ENCODE measurements around the gene SAMD8.
A peak's percentile ranks its signal among the peaks of the same experiment; 100 is the strongest.
"Not testable (repeated sequence)": the region's sequence is repeated elsewhere in the genome, so short reads cannot be mapped to it uniquely, and the experiment has no call there.

The SAMD8 gene

DNA sequence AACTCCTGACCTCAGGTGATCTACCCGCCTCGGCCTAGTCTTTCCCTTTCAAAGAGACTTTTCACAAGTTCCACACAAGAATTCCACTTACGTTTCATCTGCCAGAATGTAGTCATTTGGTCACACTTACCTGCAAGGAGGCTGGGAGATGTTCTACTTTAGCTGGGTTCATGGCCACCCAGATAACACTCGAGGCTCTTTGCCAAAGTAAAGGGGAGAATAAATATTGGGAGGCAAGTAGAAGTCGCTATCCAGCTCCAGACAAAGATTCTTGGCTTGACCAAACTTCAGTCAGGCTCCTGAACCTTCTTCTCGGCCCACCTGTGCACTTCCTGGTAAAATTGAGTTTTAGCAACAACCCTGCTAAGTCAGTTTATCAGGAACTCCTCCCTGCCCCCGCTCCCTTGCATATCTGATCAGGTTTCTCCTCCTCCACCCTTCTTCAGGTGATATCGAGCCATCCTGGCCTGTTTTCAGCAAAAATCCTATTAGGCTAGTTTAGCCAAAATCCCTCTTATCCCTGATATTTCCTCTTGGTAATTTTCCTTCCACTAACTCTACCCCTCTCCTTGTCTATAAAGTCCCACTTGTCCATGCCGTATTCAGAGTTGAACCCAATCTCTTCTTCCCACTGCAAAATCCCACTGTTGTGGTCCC is 25.1 kb upstream of the SAMD8 start:
- DNase-seq (ENCODE audit: low read depth): no peak

DNA sequence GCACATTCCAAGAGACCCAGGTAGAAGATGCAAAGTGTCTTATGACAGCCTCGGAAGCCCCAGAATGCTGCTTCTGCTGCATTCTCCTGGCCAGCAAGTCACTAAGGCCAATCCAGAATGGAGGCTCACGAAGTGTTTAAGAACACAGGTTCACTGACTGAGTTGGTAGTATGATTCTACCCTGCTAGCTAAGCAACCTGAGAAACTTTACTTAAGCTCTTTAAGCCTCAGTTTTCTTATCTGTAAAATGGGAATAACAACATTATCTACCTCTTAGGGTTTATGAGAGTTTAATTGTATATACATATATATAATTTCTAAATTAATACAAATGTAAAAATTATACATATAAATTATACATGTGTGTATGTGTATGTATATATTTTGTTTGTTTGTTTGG is 22.8 kb upstream of the SAMD8 start:
- DNase-seq (ENCODE audit: low read depth): no peak

DNA sequence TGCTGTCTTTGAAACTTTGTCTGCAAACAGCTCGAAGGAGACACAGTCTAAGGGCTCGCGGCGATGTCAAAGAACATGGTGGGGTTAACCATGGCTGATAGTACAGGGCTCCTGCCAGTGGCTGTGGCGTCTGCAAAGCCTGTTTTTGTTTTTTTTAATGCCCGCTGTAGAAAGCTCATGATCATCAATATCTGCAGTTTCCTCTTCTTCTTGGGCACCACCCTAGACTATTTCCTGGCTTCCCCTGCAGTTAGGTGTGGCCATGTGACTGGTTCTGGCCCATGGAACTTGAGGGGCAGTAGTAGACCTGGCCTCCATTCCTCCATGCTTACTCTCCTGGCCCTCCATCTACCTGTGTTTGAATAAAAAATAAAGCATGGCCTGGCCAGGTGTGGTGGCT is 21.8 kb upstream of the SAMD8 start:
- DNase-seq (ENCODE audit: low read depth): no peak

DNA sequence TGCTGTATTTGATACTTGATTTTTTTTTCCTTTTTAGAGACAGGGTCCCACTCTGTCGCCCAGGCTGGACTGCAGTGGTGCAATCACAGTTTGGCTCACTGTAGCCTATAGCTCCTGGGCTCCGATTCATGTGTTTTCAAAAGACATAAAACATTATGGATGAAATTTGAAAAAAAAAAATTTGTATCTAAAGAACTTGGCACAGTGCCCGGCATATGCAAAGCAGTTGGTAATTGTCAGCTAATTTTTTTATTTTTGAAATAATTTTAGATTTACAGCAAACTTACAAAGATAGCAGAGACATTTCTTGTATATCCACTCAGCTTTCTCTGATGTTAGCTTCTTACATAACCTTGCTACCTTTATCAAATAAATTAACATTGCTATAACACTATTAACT is 20.3 kb upstream of the SAMD8 start:
- DNase-seq (ENCODE audit: low read depth): no peak

DNA sequence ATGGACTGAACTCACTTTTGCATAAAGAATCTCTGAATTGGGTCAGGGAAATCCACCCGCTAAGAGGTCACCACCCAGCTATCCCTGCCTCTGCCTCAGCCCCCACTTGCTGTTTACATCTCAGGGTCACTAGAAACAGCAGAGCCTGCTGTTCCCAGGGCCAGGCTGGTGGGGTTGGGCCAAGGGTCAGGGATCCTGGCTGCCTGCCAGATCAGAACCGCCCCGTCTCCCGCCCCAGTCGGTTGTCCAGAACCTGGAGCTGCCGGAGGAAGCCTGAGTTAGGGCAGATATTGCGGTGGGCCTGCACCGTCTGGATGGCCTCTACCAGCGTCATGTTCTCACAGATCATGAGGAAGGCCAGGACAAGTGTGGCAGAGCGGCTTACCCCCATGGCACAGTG is 17.0 kb upstream of the SAMD8 start:
- no peak for DNase-seq (ENCODE audit: low read depth)

DNA sequence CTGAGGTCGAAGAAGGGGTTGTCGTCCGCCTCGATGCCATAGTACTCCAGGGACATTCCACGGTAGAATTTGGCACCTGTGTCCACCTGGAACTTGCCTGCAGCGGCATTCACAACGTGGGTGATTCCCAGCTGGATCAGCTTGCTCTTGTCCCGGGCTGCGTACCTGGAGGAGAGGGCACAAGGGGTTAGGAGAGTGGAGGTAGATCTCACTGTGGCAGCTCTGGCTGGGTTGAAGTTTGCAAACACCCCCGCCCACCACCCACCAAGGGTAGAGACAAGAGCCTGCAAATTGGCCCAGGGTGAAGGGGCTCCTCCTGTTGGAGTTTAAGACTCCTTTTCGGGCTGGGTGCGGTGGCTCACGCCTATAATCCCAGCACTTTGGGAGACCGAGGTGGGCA is 15.8 kb upstream of the SAMD8 start:
- DNase-seq (ENCODE audit: low read depth): no peak

DNA sequence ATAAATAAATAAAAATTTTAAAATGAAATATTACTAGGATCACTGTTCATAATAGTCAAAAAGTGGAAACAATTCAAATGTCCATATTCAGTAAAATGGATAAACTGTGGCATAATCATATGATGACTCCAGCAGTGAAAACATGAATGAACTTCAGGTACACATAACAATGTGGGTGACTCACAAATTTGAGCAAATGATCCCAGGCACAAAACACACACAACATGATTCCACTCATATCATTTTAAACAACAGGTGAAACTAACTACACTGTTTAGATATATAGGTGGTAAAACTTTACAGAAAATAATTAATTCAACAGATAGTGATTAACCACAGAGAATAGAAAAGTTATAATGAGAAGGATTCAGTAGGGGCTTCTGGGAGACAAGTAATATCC is 14.7 kb upstream of the SAMD8 start:
- DNase-seq (ENCODE audit: low read depth): no peak

DNA sequence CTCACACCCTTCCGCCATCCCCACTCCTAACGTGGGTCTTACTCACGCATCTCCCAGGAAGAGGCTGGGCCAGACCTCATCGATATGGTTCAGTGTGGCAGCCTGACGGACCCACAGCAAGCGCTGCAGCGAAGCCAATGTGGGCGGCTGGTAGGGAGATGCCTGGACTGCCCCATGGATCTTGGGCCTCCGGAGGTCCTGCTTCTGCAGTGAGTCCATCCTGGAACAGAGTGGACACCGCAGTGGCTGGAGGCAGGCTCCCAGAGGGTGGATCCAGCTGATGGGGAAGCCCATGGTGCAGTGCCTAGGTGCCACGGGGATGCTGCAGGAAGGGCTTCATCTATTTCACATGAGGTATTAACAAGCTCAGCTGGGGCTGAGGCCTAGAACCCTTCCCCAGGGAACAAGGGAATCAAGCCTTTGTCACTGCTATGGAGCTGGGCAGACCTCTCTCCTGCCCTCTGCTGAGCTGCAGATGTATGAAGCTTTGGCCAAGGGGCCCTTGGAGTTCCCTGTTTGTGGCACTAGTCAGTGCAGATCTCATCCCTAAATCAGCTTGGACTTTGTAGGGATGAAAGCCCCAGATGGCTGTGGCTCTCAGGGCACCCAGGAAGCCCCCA is 13.7 kb upstream of the SAMD8 start:
- DNase-seq (ENCODE audit: low read depth): no peak

DNA sequence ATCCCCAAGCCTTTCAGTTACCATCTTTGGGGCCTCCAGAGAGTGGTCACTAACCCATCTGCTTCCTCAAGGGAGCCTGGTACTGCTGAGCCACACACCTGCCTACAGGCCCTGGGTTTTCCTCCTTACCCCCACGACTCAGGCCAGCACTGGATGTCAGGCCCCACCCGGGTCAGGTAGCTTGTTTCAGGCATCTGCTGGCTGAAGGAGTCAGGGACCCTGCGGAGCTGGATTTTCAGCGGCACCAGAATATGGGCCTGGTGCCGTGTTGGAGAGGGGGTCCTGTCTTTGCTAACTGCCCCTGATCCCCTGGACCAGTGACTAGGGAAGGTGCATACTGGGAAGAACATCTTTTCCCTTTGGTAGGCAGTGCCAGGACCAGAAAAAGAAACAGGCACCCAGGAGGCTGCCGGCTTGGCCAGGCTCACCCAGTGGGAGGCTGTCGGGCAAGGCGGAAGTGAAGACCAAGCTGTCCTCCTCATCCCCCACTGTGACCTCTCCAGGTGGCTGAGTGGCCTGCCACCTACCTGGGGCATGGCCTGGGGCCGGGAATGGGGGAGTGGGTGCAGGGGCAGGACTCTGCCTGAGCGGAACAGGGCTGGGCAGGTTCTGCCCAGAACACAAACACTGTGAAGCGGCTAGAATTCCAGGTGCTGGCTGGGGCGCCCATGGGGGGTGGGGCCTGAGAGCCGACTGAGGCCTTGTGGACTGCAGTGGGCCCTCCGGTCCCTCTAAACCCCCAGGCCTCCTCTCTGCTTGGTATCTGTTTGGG is 12.4 kb upstream of the SAMD8 start:
- DNase-seq (ENCODE audit: low read depth): no peak

DNA sequence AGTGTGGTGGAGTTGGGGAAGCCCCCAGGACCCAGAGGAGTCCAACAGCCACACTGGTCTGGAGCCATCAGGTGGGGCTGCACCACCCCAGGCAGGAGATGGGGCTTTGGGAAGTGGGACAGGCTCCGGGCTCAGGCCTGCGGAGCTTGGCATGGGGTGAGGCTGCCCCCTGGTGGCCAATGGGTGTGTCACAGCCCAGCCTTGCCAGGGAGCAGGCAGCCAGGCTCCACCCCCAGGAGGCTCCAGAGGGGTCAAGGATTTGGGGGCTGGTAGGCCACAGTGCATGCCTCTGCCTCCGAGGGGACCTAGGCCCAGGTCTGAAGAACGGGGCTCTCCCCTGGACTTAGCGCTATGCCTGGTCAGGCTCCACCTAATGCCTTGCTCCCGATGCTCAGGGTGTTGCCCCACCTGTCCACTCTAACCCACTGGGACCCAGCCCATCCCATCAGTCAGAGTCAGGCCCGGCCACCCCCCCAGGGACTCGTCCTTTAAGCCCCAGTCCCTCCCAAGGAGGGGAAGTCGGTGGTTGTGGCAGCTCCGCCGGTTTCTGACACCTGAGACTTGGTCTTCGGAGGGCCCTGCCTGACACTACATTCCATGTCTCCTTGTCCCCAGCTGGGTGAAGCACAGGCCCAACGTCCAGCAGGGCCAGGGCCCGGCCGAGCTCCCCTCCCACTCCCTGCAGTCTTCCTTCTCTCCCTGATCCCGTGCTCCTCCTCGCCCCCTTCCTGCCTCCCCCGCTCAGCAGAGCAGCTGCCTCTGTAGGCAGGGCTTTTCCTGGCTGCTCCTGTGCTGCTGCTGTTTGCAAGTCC is 11.3 kb upstream of the SAMD8 start:
- peak; percentile 67 for DNase-seq (ENCODE audit: low read depth)

DNA sequence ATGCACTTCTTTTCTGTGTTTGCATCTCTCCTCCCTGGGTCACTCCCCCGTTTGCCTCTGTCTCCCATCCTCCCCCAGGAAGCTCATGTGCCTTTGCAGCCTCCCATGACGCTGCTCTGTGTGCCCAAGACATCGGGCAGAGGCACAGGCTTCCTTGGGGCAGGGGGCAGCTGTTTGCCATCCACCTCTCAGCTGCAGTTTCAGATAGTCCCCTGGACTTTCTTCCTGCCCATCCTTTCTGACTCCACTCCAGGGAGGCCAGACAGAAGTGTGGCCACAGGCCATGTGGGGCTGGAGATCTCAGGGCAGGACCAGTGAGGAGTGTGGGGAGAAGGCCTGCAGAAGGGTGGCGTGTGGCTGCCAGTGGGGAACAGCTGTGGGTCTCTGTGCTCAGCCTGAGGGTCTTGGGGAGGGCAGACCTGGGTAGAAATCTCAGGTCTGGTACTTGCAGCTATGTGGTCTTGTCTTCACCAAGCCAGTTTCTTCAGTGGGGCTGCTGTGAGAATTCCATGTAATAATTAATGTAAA is 10.6 kb upstream of the SAMD8 start:
- DNase-seq (ENCODE audit: low read depth): no peak

DNA sequence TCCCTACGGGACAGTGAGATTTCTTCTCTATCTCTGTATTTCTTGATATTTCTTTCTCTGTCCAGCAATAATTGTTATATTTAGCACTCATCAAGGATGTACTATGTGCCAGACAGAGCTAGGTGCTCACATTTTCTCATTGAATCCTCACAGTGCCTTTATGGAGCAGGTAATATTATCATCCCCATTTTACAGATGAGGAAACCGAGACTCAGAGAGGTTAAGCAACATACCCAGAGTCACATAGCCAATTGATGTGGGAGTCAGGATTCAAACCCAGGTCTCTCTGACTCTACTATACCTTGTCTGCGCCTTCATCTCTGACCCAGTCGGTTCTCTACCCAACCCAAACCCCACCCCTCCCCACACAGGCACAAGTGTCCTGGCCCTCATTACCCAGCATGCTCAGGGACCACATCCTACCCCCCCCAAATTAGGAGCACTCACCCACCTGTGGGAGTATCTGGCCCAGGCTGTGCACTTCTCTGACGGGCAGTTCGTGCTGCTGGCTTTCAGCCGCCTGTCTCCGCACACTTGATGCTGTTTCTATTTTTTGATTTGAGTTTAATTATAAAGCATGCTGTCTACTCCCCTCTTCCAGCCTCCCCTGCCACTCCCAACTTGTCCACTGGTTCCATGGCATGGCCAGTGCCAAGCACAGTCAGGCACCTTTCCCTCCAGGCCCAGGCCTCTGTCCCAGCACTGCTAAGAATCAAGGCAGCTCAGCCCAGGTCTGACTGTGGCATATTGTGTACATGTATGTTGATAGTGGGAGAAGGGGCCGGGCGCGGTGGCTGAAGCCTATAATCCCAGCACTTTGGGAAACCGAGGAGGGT is 9.8 kb upstream of the SAMD8 start:
- DNase-seq (ENCODE audit: low read depth): no peak

DNA sequence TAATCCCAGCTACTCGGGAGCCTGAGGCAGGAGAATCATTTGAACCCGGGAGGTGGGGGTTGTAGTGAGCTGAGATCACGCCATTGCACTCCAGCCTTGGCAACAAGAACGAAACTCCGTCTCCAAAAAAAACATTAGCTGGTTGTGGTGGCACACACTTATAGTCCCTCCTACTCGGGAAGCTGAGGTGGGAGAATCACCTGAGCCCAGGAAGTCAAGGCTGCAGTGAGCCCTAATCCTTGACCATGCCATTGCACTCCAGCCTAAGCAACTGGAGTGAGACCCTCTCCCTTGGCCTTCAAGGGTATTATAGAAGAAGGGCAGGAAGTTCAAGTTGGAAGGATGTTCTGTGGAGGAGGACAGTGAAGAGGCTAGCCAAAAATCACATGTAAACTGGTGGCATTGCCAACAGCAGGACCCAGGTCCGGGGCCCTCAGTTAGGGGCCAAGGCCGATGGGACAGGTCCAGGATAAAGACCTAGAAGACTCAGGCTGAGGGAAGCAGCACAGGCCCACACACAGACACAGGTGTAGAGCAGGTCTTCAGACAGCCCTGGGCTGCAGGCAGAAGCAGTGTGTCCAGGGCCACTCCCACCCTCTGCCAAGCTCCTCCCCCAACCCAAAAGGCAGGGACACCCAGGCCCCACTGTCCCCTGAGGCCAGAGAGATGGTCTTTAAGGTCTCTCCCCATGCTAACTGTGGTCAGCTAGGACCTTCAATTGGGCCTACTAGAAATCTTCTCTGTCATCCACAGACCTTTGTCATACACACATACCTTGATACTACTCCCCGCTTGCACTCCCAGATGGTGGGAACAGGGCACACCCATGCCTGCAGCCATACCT is 8.4 kb upstream of the SAMD8 start:
- no peak for DNase-seq (ENCODE audit: low read depth)

DNA sequence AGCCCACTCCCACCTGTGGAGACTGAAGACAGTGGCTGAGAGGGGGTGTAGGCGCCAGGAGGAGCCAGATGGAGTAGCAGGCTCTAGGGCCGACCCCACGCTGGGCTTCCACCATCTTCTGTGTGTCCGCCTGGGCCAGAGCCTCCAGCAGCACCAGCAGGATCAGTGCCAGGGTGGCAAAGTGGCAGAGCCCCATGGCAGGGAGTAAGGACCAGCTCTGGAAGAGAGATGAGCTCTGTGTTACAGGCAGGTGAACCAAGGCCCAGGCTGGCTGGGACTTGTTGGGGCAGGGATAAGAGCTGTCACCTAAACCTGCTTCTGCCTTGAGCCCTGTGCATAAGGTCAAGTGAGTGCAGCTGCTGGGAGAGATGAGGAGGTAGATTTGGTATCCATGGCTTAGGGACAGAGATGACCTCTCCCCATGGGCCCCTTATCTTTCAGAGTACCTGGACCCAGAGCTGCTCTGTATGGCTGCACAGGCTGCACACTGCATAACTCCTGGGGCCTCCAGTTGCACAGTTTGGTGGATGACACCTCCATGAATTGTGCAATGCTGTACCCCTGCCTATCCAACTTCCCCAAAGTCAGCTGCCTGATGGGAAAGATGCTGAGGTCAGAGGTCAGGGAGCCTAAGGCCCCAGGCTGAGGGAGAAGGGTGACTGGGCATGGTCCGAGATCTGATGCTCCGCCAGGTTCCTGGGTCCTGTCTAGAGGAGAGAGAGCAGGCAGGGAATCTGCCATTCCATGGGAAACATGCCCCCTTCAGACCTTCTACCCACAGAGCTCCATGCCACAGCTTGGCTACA is 7.4 kb upstream of the SAMD8 start:
- DNase-seq (ENCODE audit: low read depth): no peak

DNA sequence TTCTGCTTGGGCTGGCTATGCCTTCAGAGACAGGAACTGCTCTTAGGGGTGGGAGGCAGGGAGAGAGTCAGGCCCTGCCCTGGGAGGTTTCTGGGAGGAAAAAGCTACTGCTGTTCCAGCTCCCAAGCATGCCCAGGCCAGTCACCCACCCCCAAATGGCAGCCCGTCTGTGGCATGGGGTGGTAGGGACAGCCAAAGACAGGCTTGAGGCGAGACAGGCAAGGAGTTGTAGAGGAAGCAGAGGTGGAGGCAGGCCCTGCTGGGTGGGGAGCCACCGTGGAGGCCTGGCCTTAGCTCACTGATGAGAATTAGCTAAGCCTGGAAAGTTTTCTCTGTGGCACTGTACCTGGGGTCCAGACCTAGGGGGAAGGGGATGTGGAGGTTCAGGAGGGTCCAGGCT is 6.6 kb upstream of the SAMD8 start:
- DNase-seq (ENCODE audit: low read depth): no peak

DNA sequence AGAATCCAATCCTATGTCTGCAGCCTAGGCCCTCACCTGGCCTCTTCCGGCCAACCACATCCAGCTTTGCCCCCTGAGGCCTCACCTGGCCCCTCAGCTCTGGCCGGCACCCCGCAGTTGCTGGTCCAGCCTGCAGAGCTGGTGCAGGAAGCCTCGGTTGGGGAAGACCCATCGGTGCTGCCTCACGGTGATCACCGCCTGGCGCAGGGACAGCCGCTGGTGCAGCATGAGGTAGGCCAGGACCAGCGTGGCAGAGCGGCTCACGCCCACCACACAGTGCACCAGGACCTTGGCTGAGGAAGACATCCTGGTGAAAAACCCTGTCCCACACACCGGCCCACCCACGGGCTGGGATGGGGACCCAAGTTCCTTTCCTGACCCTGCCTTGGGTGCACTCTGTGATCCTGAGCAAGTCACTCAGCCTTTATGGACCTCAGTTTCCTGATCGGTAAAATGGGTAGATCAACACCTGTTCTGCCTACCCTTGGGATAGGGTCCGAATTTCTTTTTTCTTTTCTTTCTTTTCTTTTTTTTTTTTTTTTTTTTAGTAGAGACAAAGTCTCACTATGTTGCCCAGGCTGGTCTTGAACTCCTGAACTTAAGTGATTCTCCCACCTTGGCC is 5.8 kb upstream of the SAMD8 start:
- DNase-seq (ENCODE audit: low read depth): no peak

DNA sequence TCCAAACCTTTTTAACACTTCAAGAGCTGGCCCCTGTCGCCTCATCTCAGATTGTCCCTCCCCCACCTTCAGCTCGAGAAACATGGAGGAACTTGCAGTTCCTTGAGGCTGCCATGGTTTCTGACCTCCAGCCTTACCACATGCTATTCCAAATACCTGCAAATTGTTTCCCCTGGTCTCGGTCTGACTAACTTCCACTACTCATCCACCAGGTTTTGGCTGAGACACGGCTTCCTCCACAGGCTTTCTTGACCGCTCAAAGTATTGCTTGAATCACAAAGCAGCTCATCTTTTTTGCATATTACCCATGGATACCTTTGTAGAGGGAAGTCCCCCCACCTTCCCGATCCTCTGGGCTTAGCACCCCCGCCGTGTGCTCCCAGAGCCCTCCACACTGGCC is 5.2 kb upstream of the SAMD8 start:
- DNase-seq (ENCODE audit: low read depth): no peak

DNA sequence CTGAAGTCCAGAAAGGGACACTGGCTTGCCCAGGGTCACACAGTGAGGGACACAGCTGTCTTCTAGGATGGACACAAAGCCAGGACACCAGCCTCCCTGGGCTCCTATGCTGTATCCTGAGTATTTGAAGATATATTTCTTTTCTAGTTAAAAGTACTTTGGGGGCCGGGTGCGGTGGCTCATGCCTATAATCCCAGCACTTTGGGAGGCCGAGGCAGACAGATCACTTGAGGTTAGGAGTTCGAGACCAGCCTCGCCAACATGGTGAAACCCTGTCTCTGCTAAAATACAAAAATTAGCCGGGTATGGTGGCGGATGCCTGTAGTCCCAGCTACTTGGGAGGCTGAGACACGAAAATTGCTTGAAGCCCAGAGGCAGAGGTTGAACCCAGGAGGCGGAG is 4.6 kb upstream of the SAMD8 start:
- DNase-seq (ENCODE audit: low read depth): not testable (repeated sequence)
